ENCODE results near the gene CHPF.

Gene CHPF

GRCh38 chr2:219569041-219569440 is 25.4 kb upstream of the CHPF start:
- no peak for DNase-seq (ENCODE audit: low read depth in 2 of 2)

- DNase-seq (ENCODE audit: low read depth in 2 of 2): no peak
These were observed 24.3 kb upstream of the CHPF start for GRCh38 chr2:219567791-219568361.

GRCh38 chr2:219567131-219567530 is 23.5 kb upstream of the CHPF start:
- DNase-seq (ENCODE audit: low read depth in 2 of 2): no peak

DNA sequence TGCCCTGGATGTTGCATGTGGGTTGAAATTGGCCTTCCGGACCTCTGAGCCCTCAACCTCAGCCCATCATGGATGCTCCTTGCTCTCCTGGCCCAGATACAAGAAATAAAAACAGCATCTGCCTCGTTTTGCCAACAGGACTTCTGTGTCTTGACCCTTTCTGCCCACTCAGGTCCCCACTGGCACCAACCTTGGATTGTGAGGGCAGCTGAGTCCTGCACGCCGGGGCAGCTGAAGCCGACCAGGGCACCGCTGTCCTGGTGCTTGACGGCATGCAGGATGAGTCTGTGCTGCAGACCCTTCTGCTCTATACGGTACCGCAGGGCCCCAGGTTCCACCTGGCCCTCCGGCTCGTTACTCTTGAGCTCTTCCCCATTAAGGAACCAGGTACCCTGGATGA is 23.0 kb upstream of the CHPF start:
- DNase-seq (ENCODE audit: low read depth in 2 of 2): no peak

GRCh38 chr2:219565130-219566080 is 21.8 kb upstream of the CHPF start:
- no peak for DNase-seq (ENCODE audit: low read depth in 2 of 2)

- DNase-seq (ENCODE audit: low read depth in 2 of 2): no peak
These were observed 19.8 kb upstream of the CHPF start for GRCh38 chr2:219563271-219563928.

DNA sequence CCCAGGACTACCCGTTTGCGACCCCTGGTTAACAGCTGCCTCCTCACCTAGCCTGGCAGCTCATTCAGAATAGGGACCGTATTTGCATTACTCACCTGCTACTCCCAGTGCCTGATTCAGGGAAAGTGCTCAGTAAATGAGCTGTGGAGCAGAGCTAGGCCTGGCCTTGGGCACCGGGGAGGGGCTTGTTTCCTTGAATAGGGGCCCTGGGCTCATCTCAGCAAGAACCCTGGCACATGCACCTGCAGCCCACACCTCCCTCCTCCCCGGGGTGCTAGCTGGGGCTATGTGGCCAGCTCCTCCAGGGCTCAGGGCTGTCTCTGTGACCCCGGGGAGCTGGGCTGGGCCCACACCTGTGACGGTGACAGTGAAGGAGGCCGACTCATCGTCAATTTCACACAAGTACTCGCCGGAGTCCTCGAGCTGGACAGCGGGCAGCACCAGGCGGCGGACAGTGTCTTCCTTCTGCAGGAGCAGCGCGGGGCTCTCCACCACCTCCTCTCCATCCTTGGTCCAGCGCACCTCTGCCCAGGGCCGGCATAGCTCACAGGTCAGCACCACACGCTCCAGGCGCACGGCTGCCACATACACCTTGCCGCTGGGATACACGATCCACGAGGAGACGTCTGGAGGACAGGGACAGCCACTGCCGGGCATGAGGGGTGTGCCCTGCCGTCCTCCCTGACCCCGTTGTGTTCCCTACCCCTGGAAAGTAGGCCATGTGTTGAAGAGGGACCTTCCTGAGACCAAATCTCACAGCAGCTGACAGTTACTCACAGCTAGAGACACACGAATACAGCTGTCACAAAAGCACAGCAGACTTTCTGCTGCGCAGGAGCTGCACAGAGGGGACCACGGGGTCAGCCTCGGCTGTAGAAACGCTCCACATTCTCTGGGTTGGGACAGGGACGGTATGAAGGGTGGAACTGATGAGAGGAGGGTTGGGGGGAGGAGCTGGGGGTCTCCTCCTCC is 18.7 kb upstream of the CHPF start:
- no peak for DNase-seq (ENCODE audit: low read depth in 2 of 2)

- no peak for DNase-seq (ENCODE audit: low read depth in 2 of 2)
These were observed 17.8 kb upstream of the CHPF start for GRCh38 chr2:219561179-219562048.

DNA sequence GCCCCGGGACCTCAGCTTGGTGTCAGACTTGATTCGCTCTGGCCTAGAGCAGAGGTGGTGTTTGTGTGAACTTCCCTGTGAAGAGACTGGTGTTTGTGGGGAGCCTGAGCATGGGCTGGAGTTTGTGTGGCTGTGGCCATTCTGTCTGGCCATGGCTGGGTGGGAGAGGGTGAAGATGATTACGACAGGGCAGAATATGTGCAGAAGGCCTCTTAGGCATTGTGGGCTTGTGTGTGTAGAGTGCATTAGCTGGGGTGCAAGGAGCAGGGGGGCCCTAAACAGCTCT is 17.2 kb upstream of the CHPF start:
- DNase-seq (ENCODE audit: low read depth in 2 of 2): no peak

DNA sequence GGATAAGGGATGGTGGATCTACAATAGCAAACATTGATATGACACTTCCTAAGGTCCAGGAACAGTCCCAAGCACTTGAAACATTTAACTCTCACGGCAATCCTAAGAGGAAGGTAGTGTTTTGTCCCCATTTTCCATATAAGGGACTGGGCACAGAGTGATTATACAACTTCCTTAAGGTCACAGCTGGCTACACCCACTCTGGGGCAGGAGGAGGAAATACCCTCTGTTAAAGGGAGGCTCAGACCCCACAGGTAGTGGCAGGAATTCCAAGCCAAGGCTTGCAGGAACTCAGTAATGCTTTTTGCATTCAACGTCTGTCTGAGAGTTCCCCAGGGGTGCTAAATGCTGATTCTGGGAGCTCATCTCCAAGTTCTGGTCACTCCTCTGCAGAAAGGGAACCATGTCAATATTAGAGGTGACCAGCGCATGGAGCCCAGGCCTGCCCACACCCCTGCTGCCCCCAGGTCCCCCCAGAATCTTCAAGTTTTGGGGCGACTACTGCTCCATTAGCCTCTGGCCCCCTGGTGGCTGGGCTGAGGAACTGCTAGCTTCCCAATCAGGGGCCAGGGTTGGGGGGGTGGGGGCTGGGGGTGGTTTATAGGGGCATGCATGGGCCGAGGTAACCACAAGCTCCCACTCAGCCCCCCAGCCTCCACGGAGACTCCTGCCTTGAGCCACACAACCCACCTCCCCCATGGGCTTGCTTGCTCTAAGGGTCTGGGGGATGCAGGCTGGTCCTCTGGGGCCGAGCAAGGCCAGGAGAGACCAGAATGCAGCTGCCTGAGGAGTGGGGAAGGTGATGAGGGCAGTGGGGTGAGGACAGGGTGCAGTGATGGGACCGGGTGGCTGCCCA is 16.7 kb upstream of the CHPF start:
- no peak for DNase-seq (ENCODE audit: low read depth in 2 of 2)

DNA sequence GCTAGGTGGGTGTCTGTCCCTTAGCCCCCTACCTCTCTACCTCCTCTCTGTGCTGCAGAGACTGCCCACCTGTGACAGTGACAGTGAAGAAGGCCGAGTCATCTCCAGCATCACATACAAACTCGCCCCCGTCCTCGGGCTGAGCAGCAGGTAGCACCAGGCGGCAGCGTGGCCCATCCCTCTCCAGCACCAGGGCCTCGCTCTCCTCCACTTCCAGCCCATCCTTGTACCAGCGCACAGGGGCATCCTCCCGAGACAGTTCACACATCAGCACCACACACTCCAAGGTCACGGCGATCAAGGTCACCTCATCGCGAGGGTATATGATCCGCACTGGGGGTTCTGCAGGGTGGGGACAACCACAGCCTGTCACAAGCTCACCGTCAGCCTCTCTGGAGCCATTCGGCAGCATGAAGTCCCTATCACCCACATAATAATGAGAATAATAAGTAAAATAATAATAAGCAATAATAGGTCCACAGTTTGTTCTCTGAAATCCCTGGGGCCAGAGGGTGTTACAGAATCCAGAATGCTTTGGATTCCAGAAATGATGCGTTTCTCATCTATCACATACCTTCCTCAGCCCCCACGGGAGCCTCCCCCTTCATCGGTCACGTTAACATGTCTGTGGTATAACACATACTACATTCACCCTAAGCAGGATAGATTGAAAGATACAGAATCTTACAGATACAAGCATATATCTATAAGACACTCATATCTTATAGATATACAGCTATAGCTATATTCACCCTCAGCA is 15.7 kb upstream of the CHPF start:
- no peak for DNase-seq (ENCODE audit: low read depth in 2 of 2)

GRCh38 chr2:219557791-219558785 is 14.5 kb upstream of the CHPF start:
- no peak for DNase-seq (ENCODE audit: low read depth in 2 of 2)

DNA sequence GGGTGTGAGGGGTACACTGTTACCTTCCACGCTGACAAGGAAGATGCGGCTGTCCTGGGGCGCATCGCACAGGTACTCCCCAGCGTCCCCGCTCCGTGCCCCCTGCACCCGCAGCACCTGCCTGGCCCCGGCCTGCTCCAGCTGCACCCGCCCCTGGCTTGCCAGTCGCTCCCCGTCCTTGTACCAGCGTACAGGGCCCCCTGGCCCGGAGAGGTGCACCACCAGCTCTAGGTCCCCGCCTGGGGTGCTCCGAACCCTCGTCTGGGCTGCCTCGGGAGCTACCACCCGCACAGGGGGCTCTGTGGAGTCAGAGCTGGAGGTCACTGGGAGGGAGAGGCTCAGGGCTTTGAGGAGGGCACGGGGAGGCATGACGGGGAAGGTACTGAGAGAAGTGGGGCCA is 13.7 kb upstream of the CHPF start:
- DNase-seq (ENCODE audit: low read depth in 2 of 2): no peak

GRCh38 chr2:219556413-219556812 is 12.8 kb upstream of the CHPF start:
- DNase-seq (ENCODE audit: low read depth in 2 of 2): no peak

GRCh38 chr2:219555956-219556355 is 12.3 kb upstream of the CHPF start:
- no peak for DNase-seq (ENCODE audit: low read depth in 2 of 2)

DNA sequence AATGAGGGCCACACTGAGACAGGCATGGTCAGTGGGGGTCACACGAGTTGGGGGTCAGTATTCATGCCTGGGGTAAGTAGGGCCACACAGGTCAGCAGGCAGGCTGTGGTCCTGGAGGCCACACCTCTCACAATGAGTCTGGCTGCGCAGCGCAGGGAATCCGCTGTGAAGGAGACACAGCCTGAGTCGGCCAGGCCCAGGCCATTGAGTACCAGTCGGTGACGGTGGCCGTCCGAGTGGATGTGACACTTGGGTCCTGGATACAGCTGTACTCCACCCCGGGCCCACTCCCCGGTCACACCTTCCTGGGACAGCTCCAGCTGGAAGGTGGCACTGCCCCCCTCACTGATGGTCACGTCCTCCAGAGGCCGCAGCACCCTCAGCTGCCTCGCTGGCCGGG is 10.7 kb upstream of the CHPF start:
- DNase-seq (ENCODE audit: low read depth in 2 of 2): no peak

DNA sequence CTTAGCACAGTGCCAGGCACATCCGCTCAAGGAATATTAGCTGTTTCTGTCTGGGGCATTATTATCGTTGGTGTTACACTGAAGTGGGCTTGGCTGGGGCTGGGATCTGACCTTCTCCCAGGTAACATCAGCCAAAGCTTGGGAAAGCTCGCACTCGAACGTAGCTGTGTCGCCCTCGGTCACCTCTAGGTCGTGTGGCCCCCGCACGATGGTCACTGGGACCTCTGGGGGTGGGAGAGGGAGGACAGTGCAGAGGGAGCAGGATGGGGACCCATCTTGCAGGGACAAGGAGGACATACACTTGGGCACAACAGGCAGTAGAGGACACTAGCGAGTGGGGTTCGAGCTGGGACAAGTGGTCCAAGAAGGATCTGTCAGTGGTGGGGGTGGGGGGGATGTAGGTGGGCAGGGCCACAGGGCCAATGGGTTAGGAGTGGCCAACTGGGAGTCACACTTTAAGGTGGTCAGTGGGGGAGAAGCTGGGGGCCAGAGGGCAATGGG is 9.9 kb upstream of the CHPF start:
- DNase-seq (ENCODE audit: low read depth in 2 of 2): no peak

GRCh38 chr2:219553168-219553417 is 9.5 kb upstream of the CHPF start:
- no peak for DNase-seq (ENCODE audit: low read depth in 2 of 2)

Measured in stimulated activated CD8-positive, alpha-beta memory T cell treated with anti-CD3 and anti-CD28 coated beads, Interleukin-2, amount 100 ng/mL, for 1 hour (primary cell).